Subcutaneous adipose tissue (tissue), 4 donors: ENCODE measurements around the gene JARID2. TPM values are rescaled to one million over a fixed set of nuclear protein-coding genes. Genes with fewer than 3 reads are reported as not detected.

Experiments
- small RNA-seq: library from RNA; depleted of rRNA; stranded (forward); fragments of <200 nt; gene quantifications from one replicate; pipeline ENCODE3, GENCODE V24; 2016
- total RNA-seq, 4 donors: library from RNA; depleted of rRNA; stranded (reverse); fragments of >200 nt; gene quantifications; one replicate each; pipeline ENCODE4 v1.1.0, GENCODE V29; 2016

JARID2 gene
- total RNA-seq, 4 donors from 2014 or later = 9.8 to 17.2 (median 12.1) TPM

Small RNA genes lying within 50 kb of the gene (small RNA-seq; reads per million reads assigned to genes)
- gene RF00001 (not detected), gene RNU6-522P (not detected), gene RNU6-645P (not detected)
